Heart left ventricle (tissue), 13 donors: Measurements from ENCODE around the gene CIAO3.

ENCODE experiments used
- POLR2A ChIP-seq, 2 donors: fragments of 450-650 bp; IDR thresholded peaks; one replicate each; pipeline ENCODE4 v1.6.1; 2017; ENCODE audit warnings: antibody characterized with exemption in 2 of 2, mild to moderate bottlenecking in 2 of 2, moderate library complexity in 2 of 2
- TF ChIP-seq, protein P1 (sequence below), 12 donors: fragments of 200-600 bp; sonication (generic) in 4 of 12; IDR thresholded peaks; one replicate each; pipeline versions ENCODE4 v1.5.0 to v1.8.0; 2018 to 2022; ENCODE audit warnings: antibody characterized with exemption in 12 of 12, mild to moderate bottlenecking in 5 of 12
- donor health status: ischemic (EF 13 %, LVEDD 7.1; RV severe dilation, severe dysfunction).
- donor health status: DM: no; HTN: yes; CAD: no.
- donor health status: DM: no; HTN: no; CAD: no.
- donor health status: ischemic (EF 25% LVEDD 6.9; RV normal size, moderate dysfunction).
- donor health status: ischemic (EF 25% LVEDD 5.7; RV mildly dilated, moderate dysfunction).
- donor health status: ischemic (EF 35%, LVEDD 5.7; RV mildly dilated, moderate dysfunction).
- donor health status: nonischemic (EF 11% LVEDD 7.7; RV severe dilation, severe dysfunction).
- donor health status: DM: yes; HTN: yes; CAD: no.
- donor health status: PGD.
- donor health status: ischemic (EF 29% LVEDD 5.4; RV normal size, mild dysfunction).
- donor health status: nonischemic (EF 23%, LVEDD 6.1; RV moderate dilation, normal function).

DNA sequence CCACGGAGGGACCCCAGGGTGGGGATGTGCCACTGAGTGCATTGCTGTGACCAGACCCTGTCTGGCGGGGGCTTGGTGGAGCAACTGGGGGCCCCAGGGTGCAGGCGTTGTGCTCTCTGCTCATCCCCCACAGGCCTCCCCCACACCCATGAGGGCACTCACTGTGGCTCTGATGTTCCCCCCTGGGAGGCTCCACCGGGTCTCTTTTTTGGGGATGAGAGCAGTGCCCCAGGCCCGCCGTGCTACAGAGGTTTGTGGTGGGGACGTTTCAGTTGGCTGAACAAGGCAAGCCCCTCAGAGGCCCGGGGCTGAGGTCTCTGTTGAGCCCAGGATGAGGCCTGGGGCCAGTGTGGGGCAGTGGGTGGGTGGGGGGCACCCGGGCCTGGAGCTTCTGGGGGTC is 17.1 kb downstream of the CIAO3 start:
- TF ChIP-seq, protein P1, sequence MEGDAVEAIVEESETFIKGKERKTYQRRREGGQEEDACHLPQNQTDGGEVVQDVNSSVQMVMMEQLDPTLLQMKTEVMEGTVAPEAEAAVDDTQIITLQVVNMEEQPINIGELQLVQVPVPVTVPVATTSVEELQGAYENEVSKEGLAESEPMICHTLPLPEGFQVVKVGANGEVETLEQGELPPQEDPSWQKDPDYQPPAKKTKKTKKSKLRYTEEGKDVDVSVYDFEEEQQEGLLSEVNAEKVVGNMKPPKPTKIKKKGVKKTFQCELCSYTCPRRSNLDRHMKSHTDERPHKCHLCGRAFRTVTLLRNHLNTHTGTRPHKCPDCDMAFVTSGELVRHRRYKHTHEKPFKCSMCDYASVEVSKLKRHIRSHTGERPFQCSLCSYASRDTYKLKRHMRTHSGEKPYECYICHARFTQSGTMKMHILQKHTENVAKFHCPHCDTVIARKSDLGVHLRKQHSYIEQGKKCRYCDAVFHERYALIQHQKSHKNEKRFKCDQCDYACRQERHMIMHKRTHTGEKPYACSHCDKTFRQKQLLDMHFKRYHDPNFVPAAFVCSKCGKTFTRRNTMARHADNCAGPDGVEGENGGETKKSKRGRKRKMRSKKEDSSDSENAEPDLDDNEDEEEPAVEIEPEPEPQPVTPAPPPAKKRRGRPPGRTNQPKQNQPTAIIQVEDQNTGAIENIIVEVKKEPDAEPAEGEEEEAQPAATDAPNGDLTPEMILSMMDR (IDR thresholded peaks at IDR 0.05): no peak
- no peak for TF ChIP-seq POLR2A (IDR thresholded peaks at IDR 0.05)
